Measurements from ENCODE around the gene GNG14.

GRCh38 chr19:12689012-12689411 lies 1.2 kb downstream of the GNG14 start:
- TF ChIP-seq CTCF (conservative IDR thresholded peaks at IDR 0.05) (no peak), ZFX (IDR thresholded peaks at IDR 0.05) (no peak)

All from C4-2B (cell line).